Renal pelvis (tissue), 4 donors: ENCODE results near the gene NHERF1. TPM values are rescaled to one million over a fixed set of nuclear protein-coding genes. Genes with fewer than 3 reads are reported as not detected.

ENCODE experiments used
- DNase-seq: peaks from one replicate; pipeline ENCODE4 v3.0.0-alpha.2; 2013
- polyA plus RNA-seq, 3 donors: library from polyadenylated mRNA; unstranded; fragments of 120-200 nt; gene quantifications; one replicate each; pipeline ENCODE4 v1.2.1, GENCODE V29; 2013; ENCODE audit not compliant: insufficient read length in 3 of 3

The NHERF1 gene
- polyA plus RNA-seq, 3 donors = 194 to 219 (median 196) TPM

- DNase-seq = no peak
Observed at GRCh38 chr17:74744714-74745547, 3.5 kb upstream of the NHERF1 start.

DNA sequence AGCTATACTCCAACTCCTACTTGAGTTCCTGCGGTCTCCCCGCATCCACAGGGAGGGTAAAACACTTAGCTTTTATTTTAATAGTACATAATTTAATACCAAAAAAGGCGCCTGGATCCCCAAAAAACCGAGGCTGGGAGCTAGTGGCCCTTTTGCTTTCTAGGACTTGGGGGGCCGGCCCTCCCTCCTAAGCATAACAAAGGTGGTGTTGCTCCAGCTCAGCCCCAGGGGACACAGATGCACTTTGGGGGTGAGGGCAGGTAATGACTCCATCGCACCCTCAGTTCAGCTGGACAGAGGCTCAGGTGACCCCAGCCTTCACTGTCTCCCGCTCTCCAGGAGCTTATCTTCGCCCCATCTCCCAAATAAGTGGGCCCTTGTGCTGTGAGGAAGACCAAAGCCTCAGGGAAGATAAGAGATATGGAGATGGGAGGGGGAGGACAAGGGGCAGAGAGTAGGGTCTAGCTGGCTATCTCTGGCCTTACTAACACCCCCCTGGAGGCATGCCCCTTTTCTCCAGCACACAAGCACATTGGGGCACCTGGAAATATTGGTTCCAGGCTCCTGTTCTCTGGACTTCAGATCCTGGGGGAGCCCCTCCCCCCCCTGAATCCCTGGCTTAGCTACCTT, 2.8 kb upstream of the NHERF1 start:
- DNase-seq = no peak

- DNase-seq = no peak
Observed at GRCh38 chr17:74746376-74746775, 2.1 kb upstream of the NHERF1 start.

DNA sequence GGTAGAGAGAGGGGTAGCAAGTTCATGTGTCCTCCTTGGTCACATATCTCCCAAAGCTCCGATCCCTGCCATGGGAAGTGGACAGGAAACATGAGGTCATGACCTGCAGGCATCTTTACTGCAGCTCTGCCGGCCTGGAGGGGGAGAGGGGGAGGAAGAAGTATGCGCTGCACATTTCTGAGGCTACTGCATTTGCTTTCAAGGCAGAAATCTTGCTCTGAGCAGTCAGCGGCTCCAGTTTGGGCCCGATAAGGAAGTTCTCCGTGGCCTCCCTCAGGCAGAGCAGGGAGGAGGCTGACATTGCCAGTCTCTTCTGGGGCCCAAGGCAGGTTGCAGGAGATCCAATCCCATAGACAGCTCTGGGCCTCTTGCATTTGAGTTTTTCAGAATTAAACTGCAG, 1.5 kb upstream of the NHERF1 start:
- DNase-seq = no peak

- DNase-seq = no peak
Observed at GRCh38 chr17:74748279-74748528, 224 bp upstream of the NHERF1 start.

DNA sequence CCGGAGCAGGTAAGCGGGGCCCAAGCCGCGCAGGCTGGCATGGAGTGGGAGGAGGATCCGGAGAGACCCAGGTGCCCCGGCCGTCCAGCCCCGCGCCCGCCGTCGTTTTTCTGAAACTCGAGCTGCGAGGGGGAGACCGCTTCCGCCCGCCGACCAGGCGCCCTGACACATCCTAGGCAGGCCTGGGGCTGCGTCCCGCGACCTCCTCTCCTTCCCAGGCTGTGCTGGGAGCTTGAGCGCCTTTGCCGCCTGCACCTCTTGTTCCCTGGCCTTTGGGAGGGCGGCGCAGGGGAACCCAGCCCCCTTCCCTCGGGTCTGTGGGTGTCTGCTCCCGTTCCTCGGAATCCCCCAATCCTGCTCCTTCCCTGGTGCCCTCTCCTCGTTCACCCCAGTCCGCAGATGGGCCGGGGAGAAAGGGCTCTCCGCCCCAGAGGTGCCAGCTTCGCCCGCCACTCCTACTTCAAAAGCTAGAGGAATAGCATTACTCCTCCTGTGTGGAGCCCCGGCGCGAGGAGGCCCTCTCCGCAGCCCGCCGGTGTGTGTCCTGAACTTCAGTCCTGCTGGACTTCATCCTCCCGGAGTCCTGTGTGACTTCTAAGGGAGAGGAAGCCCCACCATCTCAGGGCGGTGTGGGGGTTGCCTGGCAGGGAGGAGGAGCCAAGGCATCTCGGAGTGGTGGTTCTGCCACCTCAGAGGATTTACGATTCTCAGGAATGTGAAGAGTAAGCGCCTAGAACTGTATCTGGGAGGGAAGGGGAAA, 1.0 kb downstream of the NHERF1 start:
- DNase-seq = no peak

DNA sequence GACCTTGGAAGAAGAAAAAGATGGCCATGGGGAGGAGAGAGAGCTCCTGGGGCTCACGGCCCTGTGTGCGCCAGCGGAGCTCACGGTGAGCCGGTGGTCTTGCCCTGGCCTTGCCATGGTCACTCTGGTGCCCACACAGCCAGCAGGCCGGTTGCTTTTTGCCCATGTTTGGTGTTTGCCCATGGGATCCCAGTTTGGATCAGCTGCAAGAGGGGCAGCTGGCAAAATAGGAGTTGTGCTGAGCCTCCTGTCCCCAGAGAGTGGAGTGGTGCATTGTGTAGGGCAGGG, 1.6 kb downstream of the NHERF1 start:
- no peak for DNase-seq

GRCh38 chr17:74750327-74751069, 2.1 kb downstream of the NHERF1 start:
- DNase-seq = no peak

DNA sequence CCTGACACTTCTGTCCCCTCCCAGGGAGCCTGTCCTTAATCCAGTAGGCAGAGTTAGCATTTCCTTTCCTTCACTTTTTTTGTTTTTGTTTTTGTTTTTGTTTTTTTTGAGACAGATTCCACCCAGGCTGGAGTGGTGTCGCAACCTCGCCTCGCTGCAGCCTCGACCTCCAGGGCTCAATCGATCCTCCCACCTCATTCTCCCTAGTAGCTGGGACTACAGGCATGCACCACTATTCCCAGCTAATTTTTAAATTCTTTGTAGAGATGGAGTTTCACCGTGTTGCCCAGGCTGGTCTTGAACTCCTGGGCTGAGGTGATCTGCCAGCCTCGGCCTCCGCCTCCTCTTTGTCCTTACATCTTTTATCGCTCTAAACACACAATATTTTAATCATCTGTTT, 4.0 kb downstream of the NHERF1 start:
- no peak for DNase-seq

- no peak for DNase-seq
Observed at GRCh38 chr17:74752822-74753401, 4.5 kb downstream of the NHERF1 start.

GRCh38 chr17:74754832-74755231, 6.4 kb downstream of the NHERF1 start:
- DNase-seq = no peak

GRCh38 chr17:74755533-74755932, 7.1 kb downstream of the NHERF1 start:
- DNase-seq = no peak

DNA sequence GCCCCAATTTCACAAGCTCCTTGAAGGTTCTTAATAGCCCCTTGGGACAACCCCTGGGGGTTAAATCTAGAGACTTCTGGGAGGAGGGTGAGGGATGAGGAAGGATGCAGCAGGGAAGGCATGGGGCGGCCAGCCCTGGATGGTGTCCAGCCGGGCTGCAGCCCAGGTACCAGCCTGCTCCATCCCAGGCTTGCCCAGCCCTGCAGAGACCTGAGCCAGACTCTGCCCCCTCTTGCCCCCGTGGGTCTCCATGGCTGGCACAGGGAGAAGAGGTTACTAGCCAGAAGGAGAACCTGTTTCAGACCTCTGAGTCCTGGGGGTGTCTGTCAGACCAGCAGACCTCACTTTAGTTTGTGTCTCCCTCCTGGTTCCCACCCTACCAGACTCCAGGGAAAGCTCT, 8.5 kb downstream of the NHERF1 start:
- no peak for DNase-seq

DNA sequence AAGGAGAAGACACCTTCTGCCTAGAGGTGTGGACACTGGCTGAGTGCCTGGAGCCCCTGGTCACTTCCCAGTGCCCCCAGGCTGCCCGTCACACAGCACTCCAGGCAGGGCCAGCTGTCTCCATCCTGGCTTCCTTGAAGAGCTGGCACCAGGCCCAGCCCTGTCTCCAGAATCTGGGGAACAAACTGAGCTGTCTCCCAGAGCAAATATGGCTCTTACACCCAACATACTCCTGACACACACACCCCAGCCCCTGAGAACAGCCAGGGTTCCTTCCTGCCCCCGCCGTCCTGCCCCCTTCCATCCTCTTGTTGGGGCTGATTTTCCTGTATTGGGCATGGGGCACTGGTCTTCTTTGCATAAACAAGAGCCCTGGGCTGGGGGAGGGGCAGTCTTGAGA, 9.1 kb downstream of the NHERF1 start:
- DNase-seq = no peak

GRCh38 chr17:74757931-74758847, 9.8 kb downstream of the NHERF1 start:
- DNase-seq = peak; percentile 77

GRCh38 chr17:74758848-74759168, 10.4 kb downstream of the NHERF1 start:
- no peak for DNase-seq

- DNase-seq = no peak
Observed at GRCh38 chr17:74759243-74759801, 10.9 kb downstream of the NHERF1 start.

DNA sequence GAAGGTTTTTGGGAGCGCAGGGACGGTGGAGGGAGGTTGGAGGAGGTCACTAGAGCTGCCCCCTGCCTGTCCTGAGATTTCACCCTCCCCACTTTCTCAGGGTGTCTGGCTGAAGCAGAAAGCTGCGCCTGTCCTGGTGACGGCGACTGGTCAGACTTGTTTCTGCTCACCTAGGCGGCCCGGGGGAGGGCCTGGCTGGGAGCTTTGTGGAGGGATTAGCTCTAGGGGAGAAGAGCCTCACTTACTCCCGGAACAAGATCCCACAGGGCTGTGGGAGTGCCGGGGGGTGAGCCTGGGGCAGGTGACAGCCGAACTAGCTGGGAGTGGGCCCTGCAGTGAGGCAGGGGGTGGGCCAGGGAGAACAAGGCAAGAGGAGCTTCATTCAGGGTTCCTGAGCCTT, 11.5 kb downstream of the NHERF1 start:
- DNase-seq = no peak

GRCh38 chr17:74760404-74761105, 12.1 kb downstream of the NHERF1 start:
- DNase-seq = no peak

- no peak for DNase-seq
Observed at GRCh38 chr17:74761419-74761818, 13.0 kb downstream of the NHERF1 start.
